A549 (cell line): ENCODE measurements around the gene GTPBP10. TPM values are rescaled to one million over a fixed set of nuclear protein-coding genes. Genes with fewer than 3 reads are reported as not detected.

Source experiments
- ATAC-seq, 2 experiments: fragments of 200-7000 bp in 1 of 2; fragments of >200 bp in 1 of 2; cut with Nextera tagmentation in 1 of 2; cut with Tn5 transposase in 1 of 2; 3 replicates each; pipeline versions ENCODE4 v1.8.0 to v1.9.1; 2018 to 2020; ENCODE audit warnings: mild to moderate bottlenecking in 1 of 2, moderate library complexity in 1 of 2
- CTCF ChIA-PET: fragments of 300-600 bp; sonication (Branson Sonifier 250); formaldehyde crosslinking; extraction: SDS; loops from one replicate; lab custom pipeline; 2021; ENCODE audit warnings: antibody characterized with exemption, inconsistent platforms; lab: Yijun Ruan, JAX
- POLR2A ChIA-PET: fragments of 350-600 bp; formaldehyde crosslinking; extraction: SDS; loops from one replicate; lab custom pipeline; 2021; ENCODE audit warnings: antibody characterized with exemption, inconsistent platforms; lab: Yijun Ruan, JAX
- DNase-seq, 2 experiments: peaks; one replicate each; pipeline versions ENCODE4 v3.0.0 to v3.0.0-alpha.2; 2011 to 2016; ENCODE audit warnings: low read depth in 1 of 2, low spot score in 1 of 2
- FAIRE-seq: peaks from 2 replicates; lab custom pipeline; 2011; peaks lifted over from hg19 to GRCh38; lab: Jason Lieb, UNC
- H3K27ac ChIP-seq, 2 experiments: fragments of >200 bp; sonication (Bioruptor Twin); formaldehyde crosslinking; 3 replicates each; pipeline ENCODE4 v1.5.1; 2016 to 2017
- H3K4me1 ChIP-seq: fragments of >200 bp; sonication (Bioruptor Twin); formaldehyde crosslinking; 3 replicates; pipeline ENCODE4 v1.6.1; 2016
- H3K4me2 ChIP-seq: fragments of >200 bp; sonication (Bioruptor Twin); formaldehyde crosslinking; 3 replicates; pipeline ENCODE4 v1.6.1; 2016
- H3K4me3 ChIP-seq: fragments of >200 bp; sonication (Bioruptor Twin); formaldehyde crosslinking; 3 replicates; pipeline ENCODE4 v1.5.1; 2016
- H3K9me3 ChIP-seq: fragments of >200 bp; sonication (Bioruptor Twin); formaldehyde crosslinking; 3 replicates; pipeline ENCODE4 v1.6.1; 2016
- ESRRA ChIP-seq: fragments of 150-350 bp; IDR thresholded peaks from 2 replicates; pipeline ENCODE4 v1.6.1; 2014; ENCODE audit warnings: mild to moderate bottlenecking, low read length, borderline replicate concordance
- FOSB ChIP-seq: fragments of 250-450 bp; sonication (Bioruptor Pico); IDR thresholded peaks from 2 replicates; pipeline ENCODE4 v1.5.0; 2020; ENCODE audit warnings: mild to moderate bottlenecking, moderate library complexity
- FOSL2 ChIP-seq, 2 experiments: fragments of 450-650 bp in 1 of 2; fragments of >200 bp in 1 of 2; sonication (Bioruptor Twin) in 1 of 2; formaldehyde crosslinking; IDR thresholded peaks; 2 replicates each; pipeline versions ENCODE4 v1.5.0 to v1.6.1; 2016 to 2020; ENCODE audit warnings: mild to moderate bottlenecking in 1 of 2, moderate library complexity in 1 of 2
- GATA3 ChIP-seq: IDR thresholded peaks from 2 replicates; pipeline ENCODE4 v1.6.1; 2012; ENCODE audit warnings: borderline replicate concordance
- HDAC2 ChIP-seq: fragments of 200-600 bp; sonication (generic); IDR thresholded peaks from 2 replicates; pipeline ENCODE4 v1.6.1; 2016
- KDM1A ChIP-seq: fragments of 200-600 bp; sonication (generic); IDR thresholded peaks from 2 replicates; pipeline ENCODE4 v1.6.1; 2016; ENCODE audit warnings: low read depth, mild to moderate bottlenecking
- RCOR1 ChIP-seq: fragments of 150-350 bp; IDR thresholded peaks from 2 replicates; pipeline ENCODE4 v1.6.1; 2014; ENCODE audit warnings: antibody characterized with exemption, low read length, low read depth
- SMC3 ChIP-seq: fragments of >200 bp; sonication (Bioruptor Twin); formaldehyde crosslinking; IDR thresholded peaks from 3 replicates; pipeline ENCODE4 v1.6.1; 2018; ENCODE audit warnings: inconsistent platforms
- ZSCAN20 ChIP-seq: fragments of 250-450 bp; sonication (Bioruptor Pico); IDR thresholded peaks from 2 replicates; pipeline ENCODE4 v1.8.0; 2022; ENCODE audit warnings: mild to moderate bottlenecking, moderate library complexity
- WGBS: methylation state at CpG from one replicate; pipeline ENCODE4 v1.1.6; 2017; ENCODE audit errors: missing lambda C conversion rate; 5-methylcytosine and 5-hydroxymethylcytosine counted together
- polyA plus RNA-seq, 4 experiments: library from polyadenylated mRNA; depleted of rRNA in 3 of 4; stranded (reverse); fragments of >200 nt; fragmentation: RNase III in 1 of 4; extraction: RNeasy Plus Mini Kit Qiagen cat#74134 plus additional on column Dnase treatment in 1 of 4; gene quantifications; 2 replicates in 3 of 4; 3 replicates in 1 of 4; pipeline ENCODE4 v1.2.3, GENCODE V29; 2011 to 2017
- TF ChIP-seq, protein P1 (sequence below): fragments of >200 bp; sonication (Bioruptor Twin); formaldehyde crosslinking; IDR thresholded peaks from 3 replicates; pipeline ENCODE4 v1.6.1; 2016
- TF ChIP-seq, protein P2 (sequence below): fragments of 250-450 bp; sonication (Bioruptor Pico); IDR thresholded peaks from 2 replicates; pipeline ENCODE4 v1.5.0; 2021; ENCODE audit warnings: mild to moderate bottlenecking, moderate library complexity, borderline replicate concordance
- TF ChIP-seq, protein P3 (sequence below): fragments of 450-650 bp; IDR thresholded peaks from 2 replicates; pipeline ENCODE4 v1.6.1; 2014; ENCODE audit warnings: antibody characterized with exemption
- TF ChIP-seq, protein P4 (sequence below): IDR thresholded peaks from 2 replicates; pipeline ENCODE4 v1.6.1; 2012; ENCODE audit warnings: low read depth, borderline replicate concordance
- TF ChIP-seq, protein P5 (sequence below): fragments of 200-600 bp; sonication (generic); IDR thresholded peaks from 2 replicates; pipeline ENCODE4 v1.6.1; 2016; ENCODE audit warnings: antibody characterized with exemption, mild to moderate bottlenecking, moderate library complexity

Gene GTPBP10
- polyA plus RNA-seq, 2 of the 4 experiments (the other 2 are of a cell fraction) = 16.5 to 54.9 TPM

GRCh38 chr7:90383861-90384260 lies 37.3 kb downstream of the GTPBP10 start:
- 59% methylated on average over 3 of the region's 3 CpGs for WGBS
- Histone ChIP-seq H3K4me1 (0 out of 3 replicates have a peak, but pooled peaks cover 14% of the 10 kb centered on the region), H3K9me3 (peaks cover 8% of the 10 kb centered on the region; the same call in 2 of the 3 replicates), H3K4me2 (no peak overlapping the region), H3K4me3 (no peak overlapping the region), H3K27ac (no peak overlapping the region)
- POLR2A ChIA-PET = no interaction called here
- no peak for ATAC-seq
- TF ChIP-seq SMC3 (no peak), ZSCAN20 (CRISPR knock-in tag) (no peak), GATA3 (no peak), HDAC2 (no peak), RCOR1 (no peak), FOSB (no peak), ESRRA (no peak), KDM1A (no peak)
- TF ChIP-seq, protein P1, sequence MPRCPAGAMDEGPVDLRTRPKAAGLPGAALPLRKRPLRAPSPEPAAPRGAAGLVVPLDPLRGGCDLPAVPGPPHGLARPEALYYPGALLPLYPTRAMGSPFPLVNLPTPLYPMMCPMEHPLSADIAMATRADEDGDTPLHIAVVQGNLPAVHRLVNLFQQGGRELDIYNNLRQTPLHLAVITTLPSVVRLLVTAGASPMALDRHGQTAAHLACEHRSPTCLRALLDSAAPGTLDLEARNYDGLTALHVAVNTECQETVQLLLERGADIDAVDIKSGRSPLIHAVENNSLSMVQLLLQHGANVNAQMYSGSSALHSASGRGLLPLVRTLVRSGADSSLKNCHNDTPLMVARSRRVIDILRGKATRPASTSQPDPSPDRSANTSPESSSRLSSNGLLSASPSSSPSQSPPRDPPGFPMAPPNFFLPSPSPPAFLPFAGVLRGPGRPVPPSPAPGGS = no peak
- FAIRE-seq = peak; percentile 36
- CTCF ChIA-PET = no interaction called here
- DNase-seq = no peak

- ChIA-PET CTCF (no interaction called here), POLR2A (no interaction called here)
- 0 out of 3 replicates have a peak, but pooled peaks cover 14% of the 10 kb centered on the region for H3K4me1 ChIP-seq
- no peak for DNase-seq
- no peak overlapping the region for H3K4me2 ChIP-seq
- TF ChIP-seq, protein P2, sequence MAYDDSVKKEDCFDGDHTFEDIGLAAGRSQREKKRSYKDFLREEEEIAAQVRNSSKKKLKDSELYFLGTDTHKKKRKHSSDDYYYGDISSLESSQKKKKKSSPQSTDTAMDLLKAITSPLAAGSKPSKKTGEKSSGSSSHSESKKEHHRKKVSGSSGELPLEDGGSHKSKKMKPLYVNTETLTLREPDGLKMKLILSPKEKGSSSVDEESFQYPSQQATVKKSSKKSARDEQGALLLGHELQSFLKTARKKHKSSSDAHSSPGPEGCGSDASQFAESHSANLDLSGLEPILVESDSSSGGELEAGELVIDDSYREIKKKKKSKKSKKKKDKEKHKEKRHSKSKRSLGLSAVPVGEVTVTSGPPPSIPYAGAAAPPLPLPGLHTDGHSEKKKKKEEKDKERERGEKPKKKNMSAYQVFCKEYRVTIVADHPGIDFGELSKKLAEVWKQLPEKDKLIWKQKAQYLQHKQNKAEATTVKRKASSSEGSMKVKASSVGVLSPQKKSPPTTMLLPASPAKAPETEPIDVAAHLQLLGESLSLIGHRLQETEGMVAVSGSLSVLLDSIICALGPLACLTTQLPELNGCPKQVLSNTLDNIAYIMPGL (CRISPR knock-in tag) = no peak
- TF ChIP-seq, protein P3, sequence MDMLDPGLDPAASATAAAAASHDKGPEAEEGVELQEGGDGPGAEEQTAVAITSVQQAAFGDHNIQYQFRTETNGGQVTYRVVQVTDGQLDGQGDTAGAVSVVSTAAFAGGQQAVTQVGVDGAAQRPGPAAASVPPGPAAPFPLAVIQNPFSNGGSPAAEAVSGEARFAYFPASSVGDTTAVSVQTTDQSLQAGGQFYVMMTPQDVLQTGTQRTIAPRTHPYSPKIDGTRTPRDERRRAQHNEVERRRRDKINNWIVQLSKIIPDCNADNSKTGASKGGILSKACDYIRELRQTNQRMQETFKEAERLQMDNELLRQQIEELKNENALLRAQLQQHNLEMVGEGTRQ = no peak
- TF ChIP-seq, protein P4, sequence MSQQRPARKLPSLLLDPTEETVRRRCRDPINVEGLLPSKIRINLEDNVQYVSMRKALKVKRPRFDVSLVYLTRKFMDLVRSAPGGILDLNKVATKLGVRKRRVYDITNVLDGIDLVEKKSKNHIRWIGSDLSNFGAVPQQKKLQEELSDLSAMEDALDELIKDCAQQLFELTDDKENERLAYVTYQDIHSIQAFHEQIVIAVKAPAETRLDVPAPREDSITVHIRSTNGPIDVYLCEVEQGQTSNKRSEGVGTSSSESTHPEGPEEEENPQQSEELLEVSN = no peak
- TF ChIP-seq FOSL2 (IDR thresholded peaks at IDR 0.05) = no peak
- TF ChIP-seq FOSL2 (CRISPR knock-in tag; IDR thresholded peaks at IDR 0.05) = no peak
- TF ChIP-seq, protein P5, sequence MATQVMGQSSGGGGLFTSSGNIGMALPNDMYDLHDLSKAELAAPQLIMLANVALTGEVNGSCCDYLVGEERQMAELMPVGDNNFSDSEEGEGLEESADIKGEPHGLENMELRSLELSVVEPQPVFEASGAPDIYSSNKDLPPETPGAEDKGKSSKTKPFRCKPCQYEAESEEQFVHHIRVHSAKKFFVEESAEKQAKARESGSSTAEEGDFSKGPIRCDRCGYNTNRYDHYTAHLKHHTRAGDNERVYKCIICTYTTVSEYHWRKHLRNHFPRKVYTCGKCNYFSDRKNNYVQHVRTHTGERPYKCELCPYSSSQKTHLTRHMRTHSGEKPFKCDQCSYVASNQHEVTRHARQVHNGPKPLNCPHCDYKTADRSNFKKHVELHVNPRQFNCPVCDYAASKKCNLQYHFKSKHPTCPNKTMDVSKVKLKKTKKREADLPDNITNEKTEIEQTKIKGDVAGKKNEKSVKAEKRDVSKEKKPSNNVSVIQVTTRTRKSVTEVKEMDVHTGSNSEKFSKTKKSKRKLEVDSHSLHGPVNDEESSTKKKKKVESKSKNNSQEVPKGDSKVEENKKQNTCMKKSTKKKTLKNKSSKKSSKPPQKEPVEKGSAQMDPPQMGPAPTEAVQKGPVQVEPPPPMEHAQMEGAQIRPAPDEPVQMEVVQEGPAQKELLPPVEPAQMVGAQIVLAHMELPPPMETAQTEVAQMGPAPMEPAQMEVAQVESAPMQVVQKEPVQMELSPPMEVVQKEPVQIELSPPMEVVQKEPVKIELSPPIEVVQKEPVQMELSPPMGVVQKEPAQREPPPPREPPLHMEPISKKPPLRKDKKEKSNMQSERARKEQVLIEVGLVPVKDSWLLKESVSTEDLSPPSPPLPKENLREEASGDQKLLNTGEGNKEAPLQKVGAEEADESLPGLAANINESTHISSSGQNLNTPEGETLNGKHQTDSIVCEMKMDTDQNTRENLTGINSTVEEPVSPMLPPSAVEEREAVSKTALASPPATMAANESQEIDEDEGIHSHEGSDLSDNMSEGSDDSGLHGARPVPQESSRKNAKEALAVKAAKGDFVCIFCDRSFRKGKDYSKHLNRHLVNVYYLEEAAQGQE = no peak
- TF ChIP-seq, all 56 proteins: peak for 0
- ATAC-seq (no peak), FAIRE-seq (no peak)
- Histone ChIP-seq H3K27ac (no peak overlapping the region), H3K9me3 (peaks cover 8% of the 10 kb centered on the region; the same call in 2 of the 3 replicates), H3K4me3 (no peak overlapping the region)
Measured at GRCh38 chr7:90384433-90384832, 37.9 kb downstream of the GTPBP10 start.
